HG02884 (cell line): ENCODE results near the gene PSD4.

ENCODE experiments used
- ATAC-seq: cut with Tn5 transposase; IDR thresholded peaks from one replicate; pipeline ENCODE4 v1.9.1; 2021; ENCODE audit warnings: mild to moderate bottlenecking, moderate library complexity; ENCODE audit not compliant: unreplicated experiment

Gene PSD4

DNA sequence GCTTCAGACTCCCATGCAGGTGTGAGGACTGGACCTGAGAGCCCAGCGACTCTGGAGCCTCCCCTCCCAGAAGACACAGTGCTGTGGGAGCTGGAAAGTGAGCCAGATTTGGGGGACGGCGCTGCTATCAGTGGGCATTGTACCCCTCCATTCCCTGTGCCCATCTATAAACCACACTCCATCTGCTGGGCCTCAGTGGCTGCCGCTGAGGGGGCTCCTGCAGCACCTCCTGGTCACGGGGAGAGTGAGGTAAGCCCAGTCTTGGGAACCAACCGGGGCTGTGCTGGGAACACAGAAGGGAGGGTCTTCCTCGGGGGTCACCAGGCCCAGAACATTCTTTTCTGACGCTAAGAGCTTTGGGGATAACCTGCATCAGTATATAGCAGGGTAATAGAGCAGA, 9.5 kb downstream of the PSD4 start:
- ATAC-seq, result no peak

DNA sequence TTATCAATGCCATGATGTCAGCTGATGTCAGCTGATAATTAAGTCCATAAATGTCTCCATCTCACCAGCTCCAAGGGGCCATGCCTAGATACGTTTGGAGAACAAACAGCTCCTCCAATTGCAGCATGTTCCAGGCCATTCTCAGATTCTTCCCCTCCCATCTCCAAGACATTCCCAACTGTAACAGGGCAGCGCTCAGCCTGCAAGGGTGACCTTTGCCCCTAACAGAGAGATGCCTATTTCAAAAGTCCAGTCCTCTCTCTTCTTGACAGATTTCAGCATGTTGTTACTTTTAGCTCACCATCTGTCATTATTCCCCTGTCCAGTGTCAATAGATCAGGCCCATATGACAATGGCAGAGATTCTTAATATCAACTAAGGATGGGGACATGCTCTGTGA, 9.9 kb downstream of the PSD4 start:
- no peak for ATAC-seq

DNA sequence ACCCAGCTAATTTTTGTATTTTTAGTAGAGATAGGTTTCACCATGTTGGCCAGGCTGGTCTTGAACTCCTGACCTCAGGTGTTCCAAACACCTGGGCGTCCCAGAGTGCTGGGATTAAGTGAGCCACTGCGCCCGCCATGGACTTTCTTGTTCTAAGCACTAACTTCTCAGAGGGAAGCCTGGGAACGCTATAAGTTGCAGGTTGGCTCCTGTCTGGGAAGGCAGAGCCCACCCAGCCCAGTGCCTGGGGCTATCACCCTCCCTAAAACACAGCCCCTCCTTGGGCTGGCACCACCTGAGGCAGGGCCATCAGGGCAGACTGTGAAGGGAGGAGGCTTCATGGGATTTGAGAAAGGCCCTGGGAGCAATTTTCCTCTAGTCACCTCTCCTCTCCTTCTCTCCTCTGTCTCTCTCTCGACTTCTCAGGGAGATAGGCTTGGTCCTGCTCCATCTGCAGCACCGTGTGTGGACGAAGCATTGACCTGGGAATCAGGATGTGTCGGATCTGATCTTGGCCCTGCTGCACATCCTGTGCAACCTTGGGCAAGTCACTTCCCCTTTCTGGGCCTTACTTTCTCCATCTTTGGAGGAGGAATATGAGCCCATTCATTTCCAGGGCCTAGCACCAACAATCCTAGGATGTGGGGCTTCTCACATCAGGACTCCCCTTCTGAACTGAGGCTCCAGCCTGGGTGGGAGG, 10.9 kb downstream of the PSD4 start:
- no peak for ATAC-seq

DNA sequence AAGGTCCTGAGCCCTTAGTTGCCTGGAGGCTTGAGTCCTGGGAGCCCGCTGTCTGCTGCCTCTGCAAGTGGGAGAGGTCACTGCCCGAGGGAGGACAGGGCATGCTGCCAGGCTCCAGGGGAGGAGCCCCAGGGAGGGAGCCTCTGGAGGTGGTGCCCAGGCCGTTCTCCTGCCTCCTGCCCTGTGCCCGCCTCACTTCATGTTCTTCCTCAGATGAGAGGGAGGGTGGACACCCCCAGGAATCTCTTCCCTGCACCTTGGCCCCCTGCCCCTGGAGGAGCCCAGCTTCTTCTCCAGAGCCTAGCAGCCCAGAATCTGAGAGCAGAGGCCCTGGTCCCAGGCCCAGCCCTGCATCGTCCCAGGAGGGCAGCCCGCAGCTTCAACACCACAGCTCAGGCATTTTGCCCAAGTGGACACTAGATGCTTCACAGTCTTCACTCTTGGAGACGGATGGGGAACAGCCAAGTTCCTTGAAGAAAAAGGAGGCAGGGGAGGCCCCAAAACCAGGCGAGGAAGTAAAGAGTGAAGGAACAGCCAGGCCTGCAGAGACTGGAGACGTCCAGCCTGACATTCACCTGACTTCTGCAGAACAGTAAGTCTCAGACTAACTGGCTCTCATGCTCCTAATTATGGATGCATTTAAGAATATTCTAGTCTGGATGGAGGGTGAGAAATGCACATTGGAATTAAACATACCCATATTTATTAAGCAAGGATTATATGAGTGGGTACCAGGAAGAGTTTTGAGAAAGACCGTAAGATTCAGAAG, 12.1 kb downstream of the PSD4 start:
- no peak for ATAC-seq

DNA sequence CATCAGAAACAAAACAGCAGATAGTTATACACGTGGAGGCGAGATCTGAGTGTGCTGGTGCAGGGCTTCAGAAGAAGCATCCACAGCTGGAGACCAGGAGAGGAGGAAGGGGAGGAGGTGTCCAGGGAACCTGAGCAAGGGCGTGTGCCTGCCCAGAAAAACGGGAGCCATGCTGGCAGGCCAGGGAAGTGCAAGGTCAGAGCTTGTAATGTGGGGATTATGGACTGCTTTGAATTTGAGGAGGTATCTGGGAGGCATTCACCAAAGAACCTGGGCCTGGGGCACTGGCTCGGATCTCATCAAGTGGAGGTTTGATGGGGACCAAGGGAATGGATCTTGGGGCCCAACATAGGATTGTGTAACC, 12.6 kb downstream of the PSD4 start:
- ATAC-seq, result no peak

DNA sequence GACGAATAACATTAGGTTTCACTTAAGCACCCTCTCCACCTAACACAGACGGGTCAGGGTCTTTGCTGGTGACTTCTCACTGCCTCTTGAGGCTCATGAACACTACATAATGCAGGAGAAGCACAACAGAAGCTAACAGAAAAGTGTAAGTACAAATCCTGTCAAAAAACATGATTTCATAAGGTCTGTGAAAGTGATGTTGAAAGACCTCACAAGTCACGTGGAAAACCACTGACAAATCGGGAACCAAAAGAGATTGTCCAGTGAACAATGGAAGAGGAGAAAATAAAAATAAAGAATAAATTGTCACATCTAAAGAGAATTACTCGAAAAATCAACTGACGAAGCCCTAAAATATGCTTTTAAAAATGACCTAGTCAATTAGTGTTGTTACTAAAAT, 14.0 kb downstream of the PSD4 start:
- ATAC-seq, result no peak

DNA sequence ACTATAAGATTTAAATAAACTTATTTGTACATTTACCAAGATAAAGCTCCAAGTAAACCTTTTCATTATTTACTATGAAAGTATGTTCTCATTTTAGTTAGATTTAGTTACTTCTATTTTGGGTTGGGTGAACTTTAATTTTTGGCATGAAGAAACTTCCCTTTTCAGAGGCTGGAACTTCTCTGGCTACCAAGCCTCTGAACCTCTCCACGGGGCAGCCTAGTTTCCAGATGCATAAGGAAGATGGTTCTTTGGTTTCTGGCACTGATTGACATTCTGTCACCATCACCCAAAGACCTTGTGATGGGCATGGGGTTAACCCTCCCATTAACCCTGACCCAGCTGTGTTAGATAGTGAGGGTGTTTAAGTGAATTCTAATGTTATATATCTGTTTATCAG, 17.1 kb downstream of the PSD4 start:
- ATAC-seq, result no peak

DNA sequence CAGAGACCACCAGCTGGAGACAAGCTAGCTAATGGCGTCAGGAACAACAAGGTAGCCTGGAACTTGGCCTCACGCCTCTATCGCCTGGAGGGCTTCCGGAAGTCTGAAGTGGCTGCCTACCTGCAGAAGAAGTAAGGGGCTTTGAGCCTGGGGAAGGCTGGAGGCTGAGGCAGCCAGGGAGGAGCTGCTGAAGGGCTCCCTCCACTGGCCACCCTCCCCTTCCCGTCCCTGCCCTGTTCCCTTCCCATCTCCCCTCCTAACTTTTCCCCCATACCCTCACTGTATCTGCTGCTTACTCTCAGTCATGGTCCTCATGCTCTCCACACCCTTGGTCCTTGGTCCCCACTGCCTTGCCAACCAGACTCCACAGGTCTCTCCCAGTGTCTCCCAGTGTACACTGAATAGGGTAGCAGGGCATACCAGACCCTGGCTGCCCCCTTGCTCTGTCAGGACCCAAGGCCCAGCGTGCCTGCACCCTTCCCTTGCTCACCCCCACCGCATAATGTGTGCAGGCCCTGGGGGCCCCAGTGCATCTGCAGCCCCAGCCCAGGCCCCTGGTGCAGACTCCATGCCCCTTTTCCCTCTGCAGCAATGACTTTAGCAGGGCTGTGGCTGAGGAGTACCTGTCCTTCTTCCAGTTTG, 18.8 kb downstream of the PSD4 start:
- ATAC-seq, result no peak

DNA sequence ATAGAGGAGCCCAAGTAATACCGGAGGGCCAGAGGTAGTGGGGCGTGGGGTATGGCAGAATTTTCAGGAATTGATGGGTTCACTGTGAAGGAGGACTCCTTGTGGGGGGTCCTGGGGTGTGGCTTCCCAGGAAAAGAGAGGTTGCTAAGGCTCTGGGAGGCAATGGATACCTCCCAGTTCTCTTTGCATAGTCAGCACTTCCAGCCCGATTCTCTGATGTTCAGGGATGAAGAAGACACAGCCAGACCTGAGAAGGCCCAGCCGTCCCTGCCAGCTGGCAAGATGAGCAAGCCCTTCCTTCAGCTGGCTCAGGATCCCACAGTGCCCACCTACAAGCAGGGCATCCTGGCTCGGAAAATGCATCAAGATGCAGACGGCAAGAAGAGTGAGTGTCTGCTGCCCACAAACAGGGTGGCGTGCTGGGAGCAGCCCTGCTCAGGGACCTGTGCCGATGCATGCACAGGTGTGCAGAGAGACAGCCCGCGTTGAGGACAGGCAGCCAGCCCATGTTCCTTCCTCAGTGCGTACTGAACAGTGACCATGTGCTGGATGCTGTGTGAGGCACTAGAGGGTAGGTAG, 22.2 kb downstream of the PSD4 start:
- no peak for ATAC-seq

DNA sequence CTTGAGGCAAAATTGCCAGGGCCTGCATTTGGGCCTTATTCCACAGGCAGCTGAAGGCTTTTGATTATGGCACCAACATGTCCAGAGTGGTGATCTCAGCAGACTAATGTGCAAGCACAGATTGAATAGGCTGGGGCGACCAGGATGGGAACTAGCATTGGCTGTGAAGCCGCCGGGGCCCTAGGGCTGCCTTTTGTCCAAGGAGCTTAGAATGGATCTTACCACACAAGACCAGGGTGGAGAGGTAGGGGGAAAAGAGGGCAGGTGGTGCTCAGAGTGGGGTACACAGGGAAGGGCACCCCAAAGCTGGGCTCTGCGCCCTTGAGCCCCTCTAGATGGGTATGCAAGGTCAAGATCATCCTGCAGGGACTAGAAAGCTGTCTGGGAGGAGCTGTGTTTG, 23.1 kb downstream of the PSD4 start:
- no peak for ATAC-seq

DNA sequence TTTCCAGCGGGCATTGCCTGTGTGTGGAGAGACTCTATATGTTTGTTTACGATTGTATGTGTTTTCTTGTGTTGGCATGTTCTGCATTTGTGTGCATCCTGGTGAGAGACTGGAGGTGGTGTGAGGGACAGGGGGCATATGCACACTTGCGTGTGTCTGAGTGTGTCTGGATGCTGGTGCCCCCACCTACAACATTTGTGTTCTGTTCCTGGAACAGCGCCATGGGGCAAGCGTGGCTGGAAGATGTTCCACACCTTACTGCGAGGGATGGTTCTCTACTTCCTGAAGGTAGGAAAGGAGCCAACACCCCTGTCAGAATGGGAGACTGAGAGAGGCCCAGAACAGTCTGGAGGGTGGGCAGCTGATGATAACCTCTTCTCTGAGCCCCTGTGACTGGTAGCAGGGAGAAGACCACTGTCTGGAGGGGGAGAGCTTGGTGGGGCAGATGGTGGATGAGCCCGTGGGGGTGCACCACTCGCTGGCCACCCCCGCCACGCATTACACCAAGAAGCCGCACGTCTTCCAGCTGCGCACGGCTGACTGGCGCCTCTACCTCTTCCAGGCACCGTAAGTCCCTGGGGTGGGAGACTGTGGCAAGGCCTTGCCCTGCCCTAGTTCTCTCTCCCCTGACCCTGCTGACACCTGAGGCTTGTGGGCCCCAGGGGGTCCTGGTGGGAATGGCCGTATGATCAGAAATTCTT, 23.7 kb downstream of the PSD4 start:
- ATAC-seq, result no peak

DNA sequence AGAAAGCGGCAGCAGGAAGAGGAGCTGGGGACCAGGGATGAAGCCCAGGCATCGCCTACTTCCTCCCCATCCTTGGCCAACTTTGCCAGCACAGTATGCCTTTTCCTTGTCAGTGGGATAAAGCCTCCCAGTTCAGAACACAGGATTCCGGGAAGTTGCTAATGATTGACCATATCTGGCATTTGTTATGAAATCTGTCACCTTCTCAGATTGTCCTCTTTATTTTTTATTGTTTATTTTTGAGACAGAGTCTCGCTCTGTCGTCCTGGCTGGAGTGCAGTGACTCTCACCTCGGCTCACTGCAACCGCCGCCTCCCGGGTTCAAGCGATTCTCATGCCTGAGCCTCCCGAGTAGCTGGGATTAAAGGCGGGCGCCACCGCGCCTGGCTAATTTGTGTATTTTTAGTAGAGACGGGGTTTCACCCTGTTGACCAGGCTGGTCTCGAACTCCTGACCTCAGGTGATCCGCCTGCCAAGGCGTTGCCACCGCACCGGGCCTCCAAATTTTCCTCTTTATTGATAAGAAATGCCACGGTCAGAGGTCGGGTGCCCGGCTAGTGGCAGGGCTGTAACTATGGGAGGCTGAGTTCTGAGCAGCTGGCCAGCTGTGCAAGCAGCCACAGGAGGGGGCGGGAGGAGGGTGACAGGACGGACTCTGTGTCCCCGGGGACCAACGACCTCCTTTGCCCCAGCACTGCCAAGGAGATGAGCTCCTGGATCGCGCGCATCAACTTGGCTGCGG, 24.4 kb downstream of the PSD4 start:
- ATAC-seq, result no peak

DNA sequence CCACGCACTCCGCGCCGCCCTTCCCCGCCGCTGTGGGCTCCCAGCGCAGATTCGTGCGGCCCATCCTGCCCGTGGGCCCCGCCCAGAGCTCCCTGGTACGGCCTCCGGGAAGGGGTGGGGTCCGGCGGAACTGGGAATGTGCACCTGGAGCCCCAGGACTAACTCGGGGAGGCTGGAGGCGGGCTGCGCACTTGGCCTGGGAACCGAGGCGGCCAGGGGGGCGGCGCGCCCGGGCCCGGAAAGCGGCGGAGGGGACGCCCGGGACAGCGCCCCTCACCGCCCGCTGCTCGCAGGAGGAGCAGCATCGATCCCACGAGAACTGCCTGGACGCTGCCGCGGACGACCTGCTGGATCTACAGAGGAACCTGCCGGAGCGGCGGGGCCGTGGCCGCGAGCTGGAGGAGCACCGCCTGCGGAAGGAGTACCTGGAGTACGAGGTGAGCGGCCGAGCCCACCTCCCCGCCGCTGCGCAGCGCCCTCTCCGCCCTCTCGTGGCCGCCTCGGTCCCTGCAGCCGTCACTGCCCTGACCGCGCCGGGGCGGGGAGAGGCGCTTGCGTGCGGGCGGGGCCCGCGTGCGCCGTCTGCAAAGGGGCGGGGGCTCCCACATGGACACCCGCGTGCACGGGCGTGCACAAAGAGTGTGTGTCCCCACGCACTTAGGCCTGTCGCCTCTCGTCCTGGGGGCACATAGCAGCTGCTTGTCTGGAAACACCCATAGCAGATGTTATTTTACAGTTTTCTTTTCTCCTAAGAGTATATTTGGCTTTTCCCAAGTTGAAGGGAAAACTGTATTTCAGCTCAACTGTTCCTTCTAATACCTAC, 25.2 kb downstream of the PSD4 start:
- peak; percentile 57 for ATAC-seq

DNA sequence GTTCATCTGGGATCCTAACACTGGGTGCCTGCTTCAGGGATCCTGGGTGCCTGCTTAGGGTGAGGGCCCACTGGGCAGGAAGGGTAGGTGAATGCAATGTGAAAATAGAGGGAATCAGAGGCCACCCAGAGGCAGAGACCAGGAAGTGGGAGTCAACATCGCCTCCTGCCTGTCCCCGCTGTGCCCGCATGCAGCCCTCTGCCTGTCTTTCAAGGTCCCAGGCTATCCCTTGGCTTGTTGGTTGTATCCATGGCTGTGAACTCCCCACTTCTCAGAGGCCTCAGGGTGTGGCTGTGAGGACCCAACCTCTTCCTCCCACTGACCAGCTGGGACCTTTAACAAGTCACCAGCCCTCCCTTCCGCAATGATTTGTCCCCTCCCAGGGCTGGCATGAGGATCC, 26.5 kb downstream of the PSD4 start:
- no peak for ATAC-seq

DNA sequence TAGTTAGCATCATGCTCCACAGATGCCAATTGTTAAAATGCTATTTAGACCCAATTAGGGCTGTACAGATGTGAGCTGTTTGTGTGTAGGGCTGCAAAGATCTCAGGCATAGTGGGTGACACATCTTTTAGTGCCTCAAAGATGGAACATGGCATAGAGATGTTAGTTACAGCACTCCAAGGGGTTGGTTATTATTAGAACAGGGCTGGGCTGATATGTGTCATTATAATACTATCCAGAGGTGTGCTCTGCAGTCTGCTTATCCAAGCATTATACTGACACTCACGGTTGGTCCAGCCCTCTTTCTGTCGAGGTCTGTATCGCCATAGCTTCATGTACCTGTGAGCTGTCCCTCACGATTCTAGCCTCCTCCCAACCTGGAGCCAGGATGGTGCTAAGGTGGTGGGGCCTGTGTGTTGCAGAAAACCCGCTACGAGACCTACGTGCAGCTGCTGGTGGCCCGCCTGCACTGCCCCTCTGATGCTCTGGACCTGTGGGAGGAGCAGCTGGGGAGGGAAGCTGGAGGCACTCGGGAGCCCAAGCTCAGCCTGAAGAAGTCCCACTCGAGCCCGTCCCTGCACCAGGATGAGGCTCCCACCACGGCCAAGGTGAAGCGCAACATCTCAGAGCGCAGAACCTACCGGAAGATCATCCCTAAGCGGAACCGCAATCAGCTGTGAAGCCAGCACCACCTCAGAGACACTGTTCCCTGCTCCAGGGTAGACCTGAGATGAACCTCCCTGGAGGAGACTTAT, 27.1 kb downstream of the PSD4 start:
- no peak for ATAC-seq

DNA sequence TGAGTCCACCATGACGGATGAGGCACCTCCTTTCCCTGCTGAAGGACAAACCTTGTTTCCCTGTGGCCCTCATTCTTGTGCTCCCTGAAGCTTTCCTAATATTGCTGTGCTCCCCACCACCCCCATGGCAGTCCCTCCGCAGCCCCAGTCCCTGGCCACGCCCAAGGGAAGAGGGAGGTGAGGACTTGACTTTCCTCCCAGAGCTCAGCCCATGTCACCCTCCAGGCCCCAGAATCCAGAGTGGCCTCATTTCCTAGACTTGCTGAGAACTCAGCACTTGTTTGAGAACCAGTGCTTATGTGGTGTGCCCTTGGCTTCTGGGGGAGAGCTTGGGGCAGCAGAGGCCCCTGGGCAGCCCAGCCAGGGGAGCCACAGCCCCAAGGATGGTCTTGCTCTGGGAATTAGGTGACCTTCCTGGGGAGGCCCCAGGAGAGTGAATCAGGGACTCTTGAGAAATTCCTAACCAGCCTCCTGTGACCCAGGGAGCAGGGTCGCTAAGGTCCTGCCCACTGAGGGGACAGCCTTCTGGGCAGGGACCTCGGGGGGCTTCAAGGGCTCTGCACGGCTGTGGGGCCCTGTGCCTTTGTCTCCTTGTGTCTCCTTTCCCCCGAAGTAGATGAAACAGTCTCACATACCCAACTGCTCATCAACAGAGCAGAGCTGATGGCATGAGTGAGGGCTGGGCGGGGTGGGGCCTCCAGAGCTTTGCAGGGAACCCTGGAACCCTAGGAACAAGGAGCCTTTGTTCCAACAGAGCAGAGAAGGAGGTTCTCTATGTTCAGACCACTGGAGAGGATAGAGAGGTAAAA, 27.9 kb downstream of the PSD4 start:
- no peak for ATAC-seq

DNA sequence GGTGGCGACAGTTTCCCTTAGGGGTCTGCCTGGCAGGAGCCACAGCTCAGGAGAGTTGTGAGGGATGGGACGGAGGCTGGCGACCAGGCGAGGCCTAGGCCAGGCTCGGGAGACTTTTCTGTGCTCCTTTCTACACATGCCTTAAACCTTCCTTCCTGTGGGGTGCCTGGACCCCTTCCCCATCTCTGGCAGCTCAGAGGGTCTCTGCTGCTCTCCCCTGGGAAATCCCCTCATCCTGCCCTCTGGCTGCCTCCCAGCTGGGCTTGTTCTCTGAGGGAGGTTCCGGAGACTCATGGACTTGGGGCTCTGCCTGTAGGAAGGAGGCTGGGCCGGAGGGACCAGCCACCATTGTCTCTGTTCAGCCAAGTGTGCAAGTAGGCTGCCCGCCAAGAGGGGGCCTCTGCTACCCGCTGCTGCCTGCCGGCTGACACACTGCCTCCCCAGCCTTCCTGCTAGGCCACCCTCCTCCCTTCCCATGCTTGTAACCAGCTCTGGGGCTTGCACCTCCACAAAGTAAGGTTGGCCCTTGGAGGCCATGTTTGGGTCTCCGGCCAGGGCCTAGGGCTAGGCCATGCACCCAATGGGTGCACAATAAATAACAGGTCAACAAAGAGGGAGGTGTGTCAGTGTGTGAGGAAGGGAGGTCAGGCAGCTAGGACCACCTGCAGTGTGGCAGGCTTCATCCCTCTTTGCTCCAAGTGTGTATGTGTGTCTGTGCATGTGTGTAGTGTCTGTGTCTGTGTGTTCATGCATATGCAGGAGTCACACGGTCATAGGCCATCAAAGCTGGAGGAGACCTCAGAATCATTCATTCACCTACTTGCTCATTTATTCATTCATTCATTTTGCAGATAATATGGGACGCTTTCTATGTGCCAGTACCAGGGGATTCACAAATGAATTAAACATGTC, 28.8 kb downstream of the PSD4 start:
- ATAC-seq, result no peak
